Gastroesophageal sphincter (tissue), 3 donors: ENCODE data around the gene NUP133.

Experiments
- EP300 ChIP-seq: sonication (generic); formaldehyde crosslinking; IDR thresholded peaks from one replicate; pipeline ENCODE4 v1.6.1; 2017; ENCODE audit warnings: antibody characterized with exemption, mild to moderate bottlenecking
- POLR2A ChIP-seq, 2 donors: fragments of 450-650 bp; IDR thresholded peaks; one replicate each; pipeline ENCODE4 v1.6.1; 2017; ENCODE audit warnings: antibody characterized with exemption in 2 of 2, mild to moderate bottlenecking in 2 of 2, moderate library complexity in 1 of 2
- POLR2AphosphoS5 ChIP-seq: sonication (generic); formaldehyde crosslinking; IDR thresholded peaks from one replicate; pipeline ENCODE4 v1.6.1; 2017; ENCODE audit warnings: antibody characterized with exemption
- TF ChIP-seq, protein P1 (sequence below), 4 experiments: fragments of 200-600 bp in 2 of 4; fragments of 450-650 bp in 2 of 4; sonication (generic) in 1 of 4; IDR thresholded peaks; one replicate each; pipeline ENCODE4 v1.5.1; 2017 to 2019; ENCODE audit warnings: antibody characterized with exemption in 4 of 4, mild to moderate bottlenecking in 2 of 4, moderate library complexity in 2 of 4

DNA sequence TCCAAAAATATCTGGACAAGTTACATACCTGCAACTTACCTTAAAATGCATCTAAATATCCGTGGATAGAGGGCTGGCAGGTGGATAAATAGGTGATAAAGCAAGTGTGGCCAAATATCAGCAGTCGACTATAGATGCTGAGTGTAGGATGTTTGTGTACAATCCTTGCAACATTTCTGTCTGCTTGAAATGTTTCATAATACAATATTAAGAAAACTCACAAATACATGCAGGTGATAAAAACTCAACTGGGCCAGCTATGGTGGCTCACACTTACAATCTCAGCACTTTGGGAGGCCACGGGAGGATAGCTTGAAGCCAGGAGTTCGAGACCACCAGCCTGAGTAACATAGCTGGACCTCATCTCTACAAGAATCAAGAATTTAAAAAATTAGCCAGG lies 115.2 kb downstream of the NUP133 start:
- TF ChIP-seq, protein P1, sequence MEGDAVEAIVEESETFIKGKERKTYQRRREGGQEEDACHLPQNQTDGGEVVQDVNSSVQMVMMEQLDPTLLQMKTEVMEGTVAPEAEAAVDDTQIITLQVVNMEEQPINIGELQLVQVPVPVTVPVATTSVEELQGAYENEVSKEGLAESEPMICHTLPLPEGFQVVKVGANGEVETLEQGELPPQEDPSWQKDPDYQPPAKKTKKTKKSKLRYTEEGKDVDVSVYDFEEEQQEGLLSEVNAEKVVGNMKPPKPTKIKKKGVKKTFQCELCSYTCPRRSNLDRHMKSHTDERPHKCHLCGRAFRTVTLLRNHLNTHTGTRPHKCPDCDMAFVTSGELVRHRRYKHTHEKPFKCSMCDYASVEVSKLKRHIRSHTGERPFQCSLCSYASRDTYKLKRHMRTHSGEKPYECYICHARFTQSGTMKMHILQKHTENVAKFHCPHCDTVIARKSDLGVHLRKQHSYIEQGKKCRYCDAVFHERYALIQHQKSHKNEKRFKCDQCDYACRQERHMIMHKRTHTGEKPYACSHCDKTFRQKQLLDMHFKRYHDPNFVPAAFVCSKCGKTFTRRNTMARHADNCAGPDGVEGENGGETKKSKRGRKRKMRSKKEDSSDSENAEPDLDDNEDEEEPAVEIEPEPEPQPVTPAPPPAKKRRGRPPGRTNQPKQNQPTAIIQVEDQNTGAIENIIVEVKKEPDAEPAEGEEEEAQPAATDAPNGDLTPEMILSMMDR (IDR thresholded peaks at IDR 0.05) = no peak
- TF ChIP-seq EP300 = no peak
- no peak for TF ChIP-seq POLR2A (IDR thresholded peaks at IDR 0.05)
- no peak for TF ChIP-seq POLR2AphosphoS5
